HG03442 (cell line): Measurements from ENCODE around the gene FDXACB1.

ENCODE experiments used
- ATAC-seq: cut with Tn5 transposase; IDR thresholded peaks from one replicate; pipeline ENCODE4 v1.9.1; 2021; ENCODE audit warnings: mild to moderate bottlenecking, moderate library complexity; ENCODE audit not compliant: unreplicated experiment

Gene FDXACB1

GRCh38 chr11:111878849-111879636 lies at the start of gene FDXACB1, which contains the start of gene CFAP68:
TSS of gene FDXACB1 (minus strand) at chr11:111879165. CDS start at chr11:111879132, 33 bp downstream.
TSS of gene CFAP68 (plus strand) at chr11:111879541. CDS start at chr11:111879561, 20 bp downstream.
- ATAC-seq, result peak; percentile 90

DNA sequence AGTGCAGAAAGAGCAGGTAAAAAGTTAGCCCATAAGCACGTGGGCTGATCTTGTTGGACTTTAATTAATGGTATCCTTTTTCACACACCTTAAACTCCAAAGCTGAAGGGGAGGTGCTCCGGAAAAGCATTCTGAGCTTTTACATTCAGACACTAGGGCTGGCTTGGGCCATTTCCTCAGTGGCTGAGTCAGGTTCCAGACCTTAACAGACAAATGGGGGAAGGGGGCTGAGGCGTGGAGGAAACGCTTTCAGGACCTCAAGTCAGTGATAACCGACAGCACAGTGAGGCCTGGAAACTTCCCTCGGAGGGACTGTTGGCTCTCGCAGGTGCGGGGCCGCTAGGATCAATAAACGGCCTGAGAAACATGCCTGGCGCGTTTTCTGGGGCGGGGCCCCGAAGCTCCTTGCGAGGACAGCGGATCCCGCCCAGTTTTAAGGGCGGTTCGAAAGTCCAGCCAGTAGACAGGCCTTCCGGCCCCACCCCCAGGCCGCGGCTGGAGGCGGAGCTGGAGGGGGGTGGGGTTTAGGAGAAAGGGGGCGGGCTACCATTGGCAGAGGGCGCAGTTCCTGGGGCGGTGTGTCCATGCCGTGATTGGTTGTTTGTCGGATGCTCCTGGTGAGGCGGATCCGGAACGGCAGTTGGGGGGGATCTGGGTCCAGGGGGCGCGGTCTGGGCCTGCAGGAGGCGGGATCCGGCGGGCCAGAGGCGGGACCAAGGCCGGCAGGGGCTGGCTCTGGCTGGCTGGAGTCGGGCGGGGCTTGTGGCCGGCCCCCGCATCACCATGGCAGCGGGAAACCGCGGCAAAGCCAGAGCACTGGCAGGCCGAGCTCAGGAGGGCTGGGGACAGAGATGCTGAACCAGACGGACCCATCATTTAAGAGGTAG lies 47.8 kb upstream of the FDXACB1 start:
- ATAC-seq, result peak; percentile 91

DNA sequence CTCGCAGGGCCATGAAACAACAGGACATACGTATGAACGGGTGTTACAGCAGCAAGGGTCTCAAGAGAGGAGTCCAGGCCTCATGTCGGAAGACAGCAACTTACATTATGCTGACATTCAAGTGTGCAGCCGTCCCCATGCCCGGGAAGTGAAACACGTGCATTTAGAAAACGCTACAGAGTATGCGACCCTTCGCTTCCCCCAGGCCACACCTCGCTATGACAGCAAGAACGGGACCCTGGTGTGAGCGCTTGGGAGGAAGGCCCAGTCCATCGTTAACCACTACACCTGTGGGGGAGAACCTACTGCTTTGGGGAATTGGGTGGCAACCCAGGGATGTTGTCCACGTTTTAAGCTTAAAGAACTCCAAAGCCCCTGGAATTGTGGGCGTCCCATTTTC lies 47.0 kb upstream of the FDXACB1 start:
- no peak for ATAC-seq

GRCh38 chr11:111923951-111924350 lies 45.0 kb upstream of the FDXACB1 start:
- no peak for ATAC-seq

DNA sequence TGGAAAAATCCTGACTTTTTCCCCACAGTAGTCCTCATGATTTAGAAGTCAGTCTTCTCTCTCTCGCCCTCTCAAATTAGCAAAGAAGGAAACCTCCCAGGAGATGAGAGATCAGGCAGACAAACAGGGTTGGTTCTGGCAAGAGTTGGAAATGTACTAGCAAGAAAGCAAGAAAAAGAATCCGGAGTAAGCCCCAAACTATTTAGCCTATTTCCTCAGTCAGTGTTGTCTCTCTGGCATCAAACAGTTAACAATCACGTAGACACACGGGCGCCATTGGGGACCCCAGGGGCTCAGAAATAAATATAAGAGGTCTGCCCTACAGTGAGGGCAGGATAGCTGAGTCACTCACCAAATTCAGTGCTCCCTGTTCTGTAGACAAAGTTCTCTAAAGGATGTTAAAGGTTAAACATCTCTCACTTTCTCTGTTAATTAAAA lies 44.4 kb upstream of the FDXACB1 start:
- ATAC-seq, result no peak

DNA sequence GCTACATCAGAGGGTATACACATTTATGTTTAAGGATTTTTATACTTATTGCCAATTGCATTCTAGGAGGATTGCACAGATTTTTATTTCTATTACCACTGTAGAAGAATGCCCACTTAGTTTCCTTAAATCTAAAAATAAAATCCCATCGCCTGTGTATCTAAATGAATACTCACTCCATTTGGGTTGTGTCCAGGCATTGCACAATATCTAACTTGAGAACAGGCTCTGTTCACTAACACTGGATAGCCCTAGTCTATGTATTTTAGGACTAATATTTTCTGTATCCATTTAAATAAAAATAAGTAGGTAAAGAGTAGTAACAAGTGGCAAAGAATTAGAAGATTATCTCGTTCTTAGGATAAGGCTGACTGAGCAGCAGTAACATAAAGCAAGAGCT lies 43.8 kb upstream of the FDXACB1 start:
- ATAC-seq, result no peak

DNA sequence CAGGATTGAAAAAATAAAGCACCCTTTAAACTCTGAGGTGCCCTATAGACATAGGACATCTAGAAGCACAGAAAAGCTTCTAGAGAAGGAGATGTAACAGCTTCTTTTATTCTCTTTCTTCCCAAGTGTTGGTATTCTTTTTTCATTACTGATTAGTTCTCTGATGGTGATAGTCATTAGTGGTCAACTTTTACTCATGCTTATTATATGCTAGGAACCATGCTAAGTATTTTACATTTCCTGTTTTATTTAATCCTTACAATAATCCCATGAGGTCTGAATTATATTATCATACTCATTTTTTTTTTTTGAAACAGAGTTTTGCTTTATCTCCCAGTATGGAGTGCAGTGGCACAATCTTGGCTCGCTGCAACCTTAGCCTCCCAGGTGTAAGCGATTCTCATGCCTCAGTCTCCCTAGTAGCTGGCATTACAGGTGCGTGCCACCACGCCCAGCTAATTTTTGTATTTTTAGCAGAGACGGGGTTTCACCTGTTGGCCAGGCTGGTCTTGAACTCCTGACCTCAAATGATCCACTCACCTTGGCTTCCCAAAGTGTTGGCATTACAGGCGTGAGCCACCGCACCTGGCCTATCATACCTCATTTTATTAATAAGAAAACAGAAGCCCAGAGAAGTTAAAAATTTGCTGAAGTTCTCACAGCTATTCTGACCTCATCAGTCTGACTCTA lies 42.7 kb upstream of the FDXACB1 start:
- ATAC-seq, result no peak

GRCh38 chr11:111920908-111921307 lies 41.9 kb upstream of the FDXACB1 start:
- no peak for ATAC-seq

DNA sequence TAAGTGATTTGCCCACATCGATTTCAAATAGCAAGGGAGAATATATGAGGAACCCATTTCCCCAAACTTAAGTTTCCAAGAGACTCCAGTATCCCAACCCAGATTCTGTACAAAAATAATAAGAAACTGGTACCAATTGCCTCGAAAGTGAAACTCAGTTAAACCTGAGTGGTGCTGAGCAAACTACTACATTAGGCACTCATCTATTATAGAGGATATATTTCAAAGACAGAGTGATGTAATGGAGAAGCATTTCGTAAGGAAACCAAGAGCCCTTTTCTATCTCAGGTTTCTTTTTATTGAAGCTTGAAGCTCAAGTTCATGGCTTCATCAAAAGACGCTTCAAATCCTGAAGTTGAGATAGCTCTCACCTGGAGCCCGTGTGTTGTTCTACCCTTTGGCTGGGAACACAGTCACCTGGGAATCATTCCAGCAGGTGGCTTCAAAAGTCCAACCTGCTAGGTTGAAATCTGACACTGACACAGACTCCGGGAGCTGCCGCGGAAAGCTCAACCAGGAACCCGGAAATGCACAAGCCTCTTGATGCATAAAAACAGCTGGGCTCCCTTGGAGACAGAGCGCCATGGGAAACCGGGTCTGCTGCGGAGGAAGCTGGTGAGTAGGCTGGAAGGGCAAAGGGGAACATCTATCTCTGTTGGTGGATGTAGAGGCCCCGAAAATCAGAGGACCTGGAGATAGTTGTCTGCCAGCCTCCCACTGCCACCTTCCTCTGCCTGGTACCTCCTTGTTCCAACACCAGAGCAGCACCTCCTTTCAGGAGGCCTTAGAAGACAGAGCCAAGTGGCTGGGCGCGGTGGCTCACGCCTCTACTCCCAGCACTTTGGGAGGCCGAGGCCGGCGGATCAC lies 39.7 kb upstream of the FDXACB1 start, which contains the start of gene C11orf52:
C11orf52 (plus strand) TSS at position 524 of the 867 bp plus-strand sequence; CDS start at position 584, 60 bp downstream.
- ATAC-seq, result no peak

DNA sequence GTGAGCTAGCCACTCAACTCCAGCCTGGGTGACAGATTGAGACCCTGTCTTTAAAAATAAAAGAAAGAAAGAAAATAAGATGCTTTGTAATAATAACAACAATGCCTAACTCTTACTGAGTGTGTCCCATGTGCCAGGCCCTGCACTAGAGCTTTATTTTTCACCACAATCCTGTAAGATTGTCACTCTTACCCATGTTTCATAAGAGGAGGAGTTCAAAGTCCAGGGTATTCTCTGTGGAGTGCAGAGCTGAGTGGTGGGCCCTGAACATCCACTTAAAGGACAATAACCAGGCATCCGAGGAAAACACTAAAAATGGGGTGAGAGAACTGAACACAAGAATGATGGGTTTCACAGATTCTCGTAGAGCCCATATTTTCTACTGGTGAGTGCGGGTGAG lies 38.8 kb upstream of the FDXACB1 start:
- ATAC-seq, result no peak

DNA sequence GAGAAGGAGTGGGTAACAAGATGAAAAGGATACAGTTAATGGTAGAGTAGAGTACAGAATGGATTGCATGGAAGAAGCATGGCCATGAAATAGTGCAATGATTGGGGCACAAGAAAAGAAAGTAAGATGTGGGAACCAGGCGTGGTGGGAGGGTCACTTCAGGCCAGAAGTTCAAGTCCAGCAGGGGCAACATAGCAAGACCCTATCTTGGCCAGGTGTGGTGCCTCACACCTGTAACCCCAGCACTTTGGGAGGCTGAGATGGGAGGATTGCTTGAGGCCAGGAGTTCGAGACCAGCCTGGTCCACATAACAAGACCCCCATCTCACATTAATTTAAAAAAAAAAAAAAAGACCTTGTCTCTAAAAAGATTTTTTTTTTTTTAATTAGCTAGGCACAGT lies 38.3 kb upstream of the FDXACB1 start:
- ATAC-seq, result no peak

GRCh38 chr11:111916768-111917167 lies 37.8 kb upstream of the FDXACB1 start:
- ATAC-seq, result no peak

DNA sequence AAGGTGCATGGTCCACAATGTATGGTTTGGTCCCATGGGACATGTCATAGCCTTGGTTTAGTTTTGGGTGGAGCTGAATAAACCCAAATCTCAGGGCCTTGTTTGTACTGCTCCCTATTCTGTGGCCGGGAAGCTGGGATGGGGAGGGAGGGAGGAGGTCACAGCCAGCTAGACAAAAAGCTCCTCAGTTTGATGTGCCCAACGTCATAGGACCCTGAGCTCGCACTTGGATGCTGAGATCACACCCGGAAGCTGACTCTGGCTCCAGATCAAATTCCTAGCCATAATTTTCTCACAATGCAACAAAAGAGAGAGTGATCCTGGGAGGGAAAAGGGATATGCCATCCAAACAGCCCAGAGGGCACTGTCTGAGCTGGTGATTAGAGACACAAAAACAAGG lies 35.0 kb upstream of the FDXACB1 start:
- ATAC-seq, result no peak

DNA sequence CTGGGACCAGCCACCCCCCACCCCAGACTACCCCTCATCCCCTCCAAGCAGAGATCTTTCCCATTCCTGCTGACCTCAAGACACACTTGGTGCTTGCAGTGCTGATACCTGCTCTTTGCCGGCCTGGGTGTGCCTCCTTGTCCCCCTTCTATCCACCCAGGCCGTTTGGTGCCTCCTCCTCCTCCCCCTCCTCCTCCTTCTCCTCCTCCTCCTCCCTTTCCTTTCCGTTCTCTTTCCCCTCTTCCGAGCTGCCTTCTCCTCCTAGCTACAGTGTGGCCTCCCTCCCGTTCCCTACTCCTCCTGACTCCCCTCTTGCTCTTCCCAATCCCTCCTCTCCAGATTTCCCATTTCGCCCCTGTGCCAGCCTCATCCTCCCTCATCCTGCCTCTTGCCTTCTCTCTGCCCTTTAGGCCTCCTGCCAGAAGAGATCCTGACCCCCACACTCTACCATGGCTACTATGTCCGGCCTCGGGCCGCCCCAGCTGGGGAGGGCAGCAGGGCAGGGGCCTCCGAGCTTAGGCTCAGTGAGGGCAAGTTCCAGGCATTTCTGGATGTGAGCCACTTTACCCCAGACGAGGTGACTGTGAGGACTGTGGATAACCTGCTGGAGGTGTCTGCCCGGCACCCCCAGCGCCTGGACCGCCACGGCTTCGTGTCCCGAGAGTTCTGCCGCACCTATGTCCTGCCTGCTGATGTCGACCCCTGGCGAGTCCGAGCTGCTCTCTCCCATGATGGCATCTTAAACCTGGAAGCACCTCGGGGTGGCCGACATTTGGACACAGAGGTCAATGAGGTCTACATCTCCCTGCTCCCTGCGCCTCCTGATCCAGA lies 34.3 kb upstream of the FDXACB1 start:
- ATAC-seq, result no peak

DNA sequence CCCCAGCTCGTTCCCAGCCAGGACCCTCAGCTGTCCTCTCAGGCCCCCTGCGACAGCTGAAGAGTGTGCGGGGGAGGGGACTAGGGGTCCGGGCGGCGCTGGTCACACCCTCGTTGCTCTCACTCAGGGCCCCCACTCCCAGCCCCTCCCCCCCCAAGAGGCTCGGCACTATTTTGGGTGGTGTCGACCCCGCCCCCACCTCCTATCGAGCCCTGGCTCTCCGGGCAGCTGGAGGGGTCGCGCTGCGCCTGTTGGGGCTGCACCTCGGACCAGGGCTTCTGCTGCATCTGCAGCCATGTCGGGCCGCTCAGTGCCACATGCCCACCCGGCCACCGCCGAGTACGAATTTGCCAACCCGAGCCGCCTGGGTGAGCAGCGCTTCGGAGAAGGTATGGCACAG lies 33.6 kb upstream of the FDXACB1 start, which contains the start of gene HSPB2:
HSPB2 (plus strand) TSS at position 200 of the 400 bp plus-strand sequence; CDS start at position 296, 96 bp downstream.
- ATAC-seq, result no peak

DNA sequence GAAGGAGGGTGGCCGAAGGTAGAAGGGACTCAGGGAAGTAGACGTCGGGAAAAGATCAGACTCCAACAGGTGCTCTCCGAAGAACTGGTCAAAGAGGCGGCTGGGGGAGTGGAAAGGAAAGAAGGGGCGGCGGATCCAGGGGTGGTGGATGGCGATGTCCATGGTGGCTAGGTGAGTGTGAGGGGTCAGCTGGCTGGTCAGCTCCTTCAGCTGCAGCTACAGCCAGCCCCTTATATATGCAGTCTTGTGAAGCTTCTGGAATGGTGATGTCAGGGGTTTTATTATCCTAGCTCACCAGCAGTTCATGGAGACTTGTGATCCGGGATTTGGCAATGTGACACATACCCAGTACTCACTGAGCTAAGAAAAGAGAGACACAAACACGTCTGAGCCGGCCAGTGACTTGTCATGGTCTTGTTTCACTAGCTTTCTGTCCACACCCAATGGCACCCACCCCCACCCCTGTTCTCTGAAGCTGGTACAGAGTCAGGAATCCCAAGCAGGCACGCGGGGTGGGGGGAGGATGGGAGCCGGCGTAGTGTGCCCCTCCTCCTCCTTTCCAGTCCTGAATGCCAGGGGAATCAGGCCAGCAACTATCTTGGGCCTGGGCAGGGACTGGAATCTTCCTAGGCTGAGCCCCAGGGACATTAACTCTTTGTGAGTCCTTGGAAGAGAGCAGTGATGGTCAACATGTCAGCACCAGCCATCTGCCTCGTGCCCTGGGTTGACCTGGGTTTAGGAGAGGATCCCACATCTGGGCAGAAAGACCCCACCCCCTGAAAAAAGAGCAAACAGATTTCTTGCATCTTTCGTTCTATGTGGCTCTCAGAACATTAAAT lies 32.8 kb upstream of the FDXACB1 start, which contains the start of gene CRYAB:
CRYAB (minus strand) TSS at position 208 of the 839 bp plus-strand sequence; CDS start at position 162, 46 bp downstream.
- no peak for ATAC-seq

DNA sequence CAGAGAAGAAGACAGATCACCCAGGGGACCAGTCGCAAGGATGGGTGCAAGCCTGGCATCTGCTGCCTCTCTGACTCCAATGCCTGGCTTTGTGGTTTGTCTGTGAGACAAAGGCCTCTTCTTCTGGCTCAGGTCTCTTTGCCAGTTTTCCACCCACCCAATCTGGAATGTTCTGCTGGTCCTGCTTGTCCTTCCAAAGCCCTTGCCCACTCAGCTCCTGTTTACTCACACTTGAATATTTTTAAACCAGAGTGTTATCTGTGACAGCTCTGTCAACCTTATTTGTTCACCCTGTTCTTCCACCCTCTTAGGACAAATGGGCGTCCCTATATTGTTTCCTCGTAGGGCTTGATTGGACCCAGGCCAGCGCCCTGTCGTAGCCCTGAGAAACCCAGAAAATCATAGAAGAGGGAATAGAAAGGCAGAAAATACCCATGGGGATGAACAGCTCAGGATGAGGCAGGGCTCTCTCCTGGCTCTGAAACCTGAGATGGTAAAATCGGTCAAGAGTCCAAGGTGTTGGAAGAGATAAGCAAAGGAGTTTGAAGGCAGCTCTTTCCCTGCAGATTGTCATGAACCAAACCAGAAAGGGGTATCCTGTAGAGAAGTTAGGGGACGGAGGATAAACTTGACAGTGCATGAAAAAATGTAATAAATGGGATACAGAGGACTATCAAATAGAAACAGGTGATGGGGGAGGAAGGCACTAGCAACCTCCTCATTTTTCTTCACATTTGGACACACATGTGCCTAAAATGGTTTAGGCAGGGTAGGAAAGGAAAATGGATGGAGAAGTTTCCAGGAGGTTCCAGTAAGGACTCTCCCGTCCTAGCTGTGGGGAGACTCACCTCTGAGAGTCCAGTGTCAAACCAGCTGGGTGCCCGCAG lies 32.0 kb upstream of the FDXACB1 start:
- no peak for ATAC-seq
